ENCODE measurements around the gene RPS18. TPM values are rescaled to one million over a fixed set of nuclear protein-coding genes. Genes with fewer than 3 reads are reported as not detected.
A peak's percentile ranks its signal among the peaks of the same experiment; 100 is the strongest.

RPS18 gene
- polyA plus RNA-seq, 1 of the 3 experiments (the other 2 are of a cell fraction): 12,112 TPM

DNA sequence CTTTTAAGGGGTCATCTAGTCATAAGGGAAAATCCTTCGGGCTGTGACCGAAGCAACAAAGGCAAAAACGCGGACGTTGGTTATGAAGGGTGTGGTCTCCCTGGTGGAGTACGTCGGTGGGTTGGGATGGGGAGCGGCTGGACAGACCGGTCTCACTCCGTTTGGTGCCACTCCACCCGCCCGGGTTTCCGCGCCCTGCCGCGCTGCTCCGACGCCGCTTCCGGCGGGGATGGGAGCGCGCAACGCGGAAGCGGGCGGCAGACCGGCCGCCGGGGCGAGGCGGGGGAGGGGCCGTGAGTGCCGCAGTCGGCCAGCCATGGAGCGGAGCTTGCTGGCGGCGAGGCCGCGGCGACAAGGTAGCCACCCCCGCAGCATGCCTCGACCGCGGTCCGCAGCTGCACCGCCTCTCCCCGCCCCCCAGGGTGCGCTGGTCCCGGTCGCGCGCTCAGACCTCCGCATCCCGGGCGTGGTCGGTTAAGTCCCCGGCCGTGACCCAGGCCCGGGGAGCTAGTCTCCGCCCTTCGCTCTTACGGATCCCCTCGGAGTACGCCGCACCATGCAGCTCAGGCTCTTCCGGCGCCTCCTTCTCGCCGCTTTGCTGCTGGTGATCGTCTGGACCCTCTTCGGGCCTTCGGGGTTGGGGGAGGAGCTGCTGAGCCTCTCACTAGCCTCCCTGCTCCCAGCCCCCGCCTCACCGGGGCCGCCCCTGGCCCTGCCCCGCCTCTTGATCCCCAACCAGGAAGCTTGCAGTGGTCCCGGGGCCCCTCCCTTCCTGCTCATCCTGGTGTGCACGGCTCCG, 5.2 kb downstream of the RPS18 start, which contains the start of gene B3GALT4 (continued):
- TF ChIP-seq FOSL2 (IDR thresholded peaks at IDR 0.05; ENCODE audit: borderline replicate concordance, low read depth): 0 out of 2 replicates have a peak, but pooled peaks have one; percentile 23
- TF ChIP-seq NRF1 (IDR thresholded peaks at IDR 0.05; ENCODE audit: low read depth, low read length): no peak

GRCh38 chr6:33277663-33278391, 6.0 kb downstream of the RPS18 start:
- Histone ChIP-seq H3K9me2 (no peaks in the 10 kb centered on the region), H3F3A (replicated peaks; ENCODE audit: insufficient read depth) (peaks cover 75% of the 10 kb centered on the region), H3K9ac (no peak overlapping the region), H3K9me3 (no peaks in the 10 kb centered on the region), H4K20me1 (ENCODE audit: insufficient read depth) (peaks cover 41% of the 10 kb centered on the region), H3K27me3 (ENCODE audit: insufficient read depth) (no peaks in the 10 kb centered on the region), H3K79me2 (ENCODE audit: insufficient read depth) (peaks cover 34% of the 10 kb centered on the region), H3K4me3 (ENCODE audit: low read depth in 2 of 2, low read length in 1 of 2) (peak overlapping the region in 1 of 2 experiments; percentile 49; a peak in 2 of 4 replicates), H3K27ac (ENCODE audit: low read depth in 2 of 2, low read length in 1 of 2) (peak overlapping the region; percentile 67 to 86), H2AFZ (ENCODE audit: low read depth) (no peak overlapping the region), H3K4me2 (peak overlapping the region; percentile 94; the same call in 1 of the 2 replicates), H3K4me1 (ENCODE audit: control insufficient read depth in 1 of 2, insufficient read depth in 2 of 2, low read depth in 1 of 2, low read length in 1 of 2) (peaks cover 31 to 36% of the 10 kb centered on the region in 2 experiments; a peak in 3 of 4 replicates), H3K36me3 (replicated peaks in 1 of 2; ENCODE audit: control insufficient read depth in 1 of 2, insufficient read depth in 2 of 2, low read length in 1 of 2) (peaks cover 42 to 69% of the 10 kb centered on the region in 2 experiments)
- no peak for TF ChIP-seq FOXJ3 (CRISPR knock-in tag; IDR thresholded peaks at IDR 0.05)
- TF ChIP-seq, protein P1, sequence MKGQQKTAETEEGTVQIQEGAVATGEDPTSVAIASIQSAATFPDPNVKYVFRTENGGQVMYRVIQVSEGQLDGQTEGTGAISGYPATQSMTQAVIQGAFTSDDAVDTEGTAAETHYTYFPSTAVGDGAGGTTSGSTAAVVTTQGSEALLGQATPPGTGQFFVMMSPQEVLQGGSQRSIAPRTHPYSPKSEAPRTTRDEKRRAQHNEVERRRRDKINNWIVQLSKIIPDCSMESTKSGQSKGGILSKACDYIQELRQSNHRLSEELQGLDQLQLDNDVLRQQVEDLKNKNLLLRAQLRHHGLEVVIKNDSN (IDR thresholded peaks at IDR 0.05; ENCODE audit: borderline replicate concordance, low read depth): no peak
- TF ChIP-seq GATA2 (CRISPR knock-in tag; IDR thresholded peaks at IDR 0.05): no peak
- no peak for TF ChIP-seq RCOR1 (IDR thresholded peaks at IDR 0.05; ENCODE audit: low read length)
- TF ChIP-seq PBX3 (IDR thresholded peaks at IDR 0.05): no peak
- peak; percentile 32 for TF ChIP-seq RAD21 (IDR thresholded peaks at IDR 0.05; ENCODE audit: low read length)
- no peak for TF ChIP-seq RFX5 (IDR thresholded peaks at IDR 0.05; ENCODE audit: low read length)
- no peak; the same call in 1 of the 2 replicates for TF ChIP-seq CTCF (IDR thresholded peaks at IDR 0.05)
- no peak for TF ChIP-seq POLR2AphosphoS5 (IDR thresholded peaks at IDR 0.05; ENCODE audit: low read depth, low read length)
- no peak for TF ChIP-seq TCF12 (IDR thresholded peaks at IDR 0.05)
- TF ChIP-seq, protein P2, sequence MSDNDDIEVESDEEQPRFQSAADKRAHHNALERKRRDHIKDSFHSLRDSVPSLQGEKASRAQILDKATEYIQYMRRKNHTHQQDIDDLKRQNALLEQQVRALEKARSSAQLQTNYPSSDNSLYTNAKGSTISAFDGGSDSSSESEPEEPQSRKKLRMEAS (IDR thresholded peaks at IDR 0.05; ENCODE audit: low read depth): no peak
- no peak for TF ChIP-seq USF2 (IDR thresholded peaks at IDR 0.05; ENCODE audit: borderline replicate concordance, low read depth, low read length)
- no peak for TF ChIP-seq EZH2phosphoT487 (IDR thresholded peaks at IDR 0.05; ENCODE audit: borderline replicate concordance, low read depth)
- 0 out of 2 replicates have a peak, but pooled peaks have one; percentile 17 for TF ChIP-seq SIN3A (IDR thresholded peaks at IDR 0.05; ENCODE audit: borderline replicate concordance, low read depth, low read length)
- TF ChIP-seq SMC3 (IDR thresholded peaks at IDR 0.05; ENCODE audit: low read depth, low read length): 0 out of 2 replicates have a peak, but pooled peaks have one; percentile 6
- TF ChIP-seq EP300 (IDR thresholded peaks at IDR 0.05; ENCODE audit: borderline replicate concordance in 1 of 2, low read depth in 1 of 2, low read length in 1 of 2): no peak
- no peak for TF ChIP-seq IRF3 (IDR thresholded peaks at IDR 0.05; ENCODE audit: low read depth, low read length)
- no peak for TF ChIP-seq FOSL2 (IDR thresholded peaks at IDR 0.05; ENCODE audit: borderline replicate concordance, low read depth)
- CTCF ChIA-PET: interaction anchor here (0.8 to 4.9 kb wide), 18 partner anchors 9 to 148 kb away, joined by 3 to 49 read pairs (median 4); partner anchors contain the start of genes PFDN6, RGL2 and WDR46
- POLR2A ChIA-PET: interaction anchor here (0.6 to 2.9 kb wide), 12 partner anchors 12 to 308 kb away, joined by 3 to 58 read pairs (median 6); partner anchors contain the start of genes CUTA, PFDN6, RGL2 and RING1
- peak; percentile 69 for DNase-seq
- WGBS (ENCODE audit: low lambda C conversion rate): 84% methylated on average over 26 of the region's 39 CpGs
